ENCODE results near the gene SLC35A5. TPM values are rescaled to one million over a fixed set of nuclear protein-coding genes. Genes with fewer than 3 reads are reported as not detected.

The SLC35A5 gene
- total and polyA plus RNA-seq, 2 of the 13 experiments (the other 11 are each of a cell fraction or from before 2014, with no cell fraction given) = 15.5 to 26.5 TPM

GRCh38 chr3:112561734-112562529 lies at the start of gene SLC35A5, which contains the start of gene ATG3 (continued):
- TF ChIP-seq ZNF317 (CRISPR knock-in tag; IDR thresholded peaks at IDR 0.05) (peak; percentile 66; the same call in 1 of the 2 replicates), HNF4A (CRISPR knock-in tag; IDR thresholded peaks at IDR 0.05) (no peak), ZNF784 (CRISPR knock-in tag; IDR thresholded peaks at IDR 0.05; ENCODE audit: borderline replicate concordance) (no peak; the same call in 1 of the 2 replicates), ZNF574 (CRISPR knock-in tag; IDR thresholded peaks at IDR 0.05) (peak; percentile 90), ETV5 (CRISPR knock-in tag; IDR thresholded peaks at IDR 0.05; ENCODE audit: borderline replicate concordance) (peak; percentile 93), ZNF207 (IDR thresholded peaks at IDR 0.05; ENCODE audit: borderline replicate concordance) (no peak), HINFP (CRISPR knock-in tag; IDR thresholded peaks at IDR 0.05; ENCODE audit: low read depth) (no peak), CREB1 (IDR thresholded peaks at IDR 0.05) (peak; percentile 84), CREB1 (CRISPR knock-in tag; IDR thresholded peaks at IDR 0.05) (peak; percentile 84), DNMT3B (CRISPR knock-in tag; conservative IDR thresholded peaks at IDR 0.05) (no peak; the same call in 1 of the 2 replicates), TSC22D2 (CRISPR knock-in tag; IDR thresholded peaks at IDR 0.05; ENCODE audit: borderline replicate concordance) (no peak), RFX1 (IDR thresholded peaks at IDR 0.05) (no peak), ZNF75D (CRISPR knock-in tag; IDR thresholded peaks at IDR 0.05; ENCODE audit: borderline replicate concordance) (no peak), ZNF460 (CRISPR knock-in tag; IDR thresholded peaks at IDR 0.05; ENCODE audit: borderline replicate concordance) (no peak), RBFOX2 (IDR thresholded peaks at IDR 0.05; ENCODE audit: low read depth, low read length) (peak; percentile 82), ZFP36L1 (CRISPR knock-in tag; IDR thresholded peaks at IDR 0.05) (peak; percentile 94), ELF1 (CRISPR knock-in tag; IDR thresholded peaks at IDR 0.05) (peak; percentile 95), ATRX (CRISPR knock-in tag; IDR thresholded peaks at IDR 0.05; ENCODE audit: borderline replicate concordance) (no peak), ZNF556 (CRISPR knock-in tag; IDR thresholded peaks at IDR 0.05; ENCODE audit: borderline replicate concordance) (no peak), CEBPB (IDR thresholded peaks at IDR 0.05; ENCODE audit: borderline replicate concordance, low read depth, low read length) (peak; percentile 86), GABPA (IDR thresholded peaks at IDR 0.05; ENCODE audit: low read depth, low read length) (peak; percentile 38), GABPA (CRISPR knock-in tag; IDR thresholded peaks at IDR 0.05; ENCODE audit: low read depth) (peak; percentile 86), CENPBD1 (CRISPR knock-in tag; IDR thresholded peaks at IDR 0.05; ENCODE audit: borderline replicate concordance, low read depth) (no peak), RFX5 (IDR thresholded peaks at IDR 0.05; ENCODE audit: low read depth, low read length) (no peak), KMT2B (CRISPR knock-in tag; IDR thresholded peaks at IDR 0.05) (peak; percentile 90), CAMTA2 (CRISPR knock-in tag; IDR thresholded peaks at IDR 0.05; ENCODE audit: borderline replicate concordance) (no peak), ZNF446 (CRISPR knock-in tag; IDR thresholded peaks at IDR 0.05) (peak; percentile 48; the same call in 1 of the 2 replicates)

All from HepG2 (cell line).